Left ventricle myocardium inferior (tissue), 1 donor: ENCODE data around the gene SETD4. TPM values are rescaled to one million over a fixed set of nuclear protein-coding genes. Genes with fewer than 3 reads are reported as not detected.

ENCODE experiments used
- DNase-seq: peaks from one replicate; pipeline ENCODE4 v3.0.0-alpha.2; 2020
- H3K27ac ChIP-seq: fragments of 200-600 bp; replicated peaks from 2 replicates; pipeline ENCODE4 v1.8.0; 2021
- H3K27me3 ChIP-seq: fragments of 200-600 bp; 2 replicates; pipeline ENCODE4 v1.8.0; 2021; ENCODE audit warnings: low read depth
- H3K36me3 ChIP-seq: fragments of 200-600 bp; 2 replicates; pipeline ENCODE4 v1.8.0; 2021
- H3K4me1 ChIP-seq: fragments of 200-600 bp; 2 replicates; pipeline ENCODE4 v1.8.0; 2021
- H3K4me3 ChIP-seq: fragments of 200-600 bp; 2 replicates; pipeline ENCODE4 v1.8.0; 2021; ENCODE audit warnings: mild to moderate bottlenecking, moderate library complexity
- H3K9me3 ChIP-seq: fragments of 200-600 bp; replicated peaks from 2 replicates; pipeline ENCODE4 v1.8.0; 2021
- CTCF ChIP-seq: fragments of 200-600 bp; IDR thresholded peaks from 2 replicates; pipeline ENCODE4 v1.8.0; 2021; ENCODE audit warnings: antibody characterized with exemption, mild to moderate bottlenecking, borderline replicate concordance
- intact Hi-C: fragments of 100-400 bp; cut with micrococcal nuclease; formaldehyde crosslinking; loops from one replicate; pipeline ENCODE4 v1.11.0; 2022
- total RNA-seq: library from RNA; stranded (reverse); fragmentation: NEBNext Ultra II Directional; extraction: Animal tissue kit (Norgen Biotek cat#: 25700); gene quantifications from one replicate; pipeline ENCODE4 v1.2.1, GENCODE V29; 2021
- donor health status: DM: no; HTN: yes; CAD: no; lungs with severe emphysema.

The SETD4 gene
- total RNA-seq, 1 donor from 2014 or later = 10.1 TPM

GRCh38 chr21:36004441-36004840, 55.9 kb downstream of the SETD4 start:
- intact Hi-C loops = no loop called here
- no peak for TF ChIP-seq CTCF
- H3K36me3 ChIP-seq = no peaks in the 10 kb centered on the region
- H3K27ac ChIP-seq = no peak overlapping the region
- H3K27me3 ChIP-seq = peaks cover 35% of the 10 kb centered on the region
- H3K9me3 ChIP-seq = no peaks in the 10 kb centered on the region
- DNase-seq = no peak
- H3K4me1 ChIP-seq = no peaks in the 10 kb centered on the region
- no peak overlapping the region for H3K4me3 ChIP-seq

GRCh38 chr21:36003776-36004175, 56.5 kb downstream of the SETD4 start:
- DNase-seq = no peak

GRCh38 chr21:35996217-35996616, 64.1 kb downstream of the SETD4 start:
- no peak for TF ChIP-seq CTCF
- no peak overlapping the region for H3K27ac ChIP-seq
- peaks cover 57% of the 10 kb centered on the region for H3K27me3 ChIP-seq
- DNase-seq = no peak
- no peaks in the 10 kb centered on the region for H3K9me3 ChIP-seq
- no peak overlapping the region for H3K4me3 ChIP-seq
- no peaks in the 10 kb centered on the region for H3K36me3 ChIP-seq
- intact Hi-C loops = no loop called here
- H3K4me1 ChIP-seq = no peaks in the 10 kb centered on the region

More at GRCh38 chr21:36003776-36004175, 56.5 kb downstream of the SETD4 start:
- Histone ChIP-seq H3K9me3 (no peaks in the 10 kb centered on the region), H3K27ac (no peak overlapping the region), H3K4me3 (no peak overlapping the region), H3K4me1 (no peaks in the 10 kb centered on the region), H3K27me3 (peaks cover 40% of the 10 kb centered on the region), H3K36me3 (no peaks in the 10 kb centered on the region)
- no peak for TF ChIP-seq CTCF
- intact Hi-C loops = no loop called here

- Histone ChIP-seq H3K27me3 (peaks cover 52% of the 10 kb centered on the region), H3K4me1 (no peaks in the 10 kb centered on the region), H3K9me3 (no peaks in the 10 kb centered on the region), H3K4me3 (no peak overlapping the region), H3K36me3 (no peaks in the 10 kb centered on the region), H3K27ac (no peak overlapping the region)
- TF ChIP-seq CTCF = no peak
- intact Hi-C loops = no loop called here
- no peak for DNase-seq
These were observed 64.7 kb downstream of the SETD4 start for GRCh38 chr21:35995522-35996088.

GRCh38 chr21:35994613-35995012, 65.7 kb downstream of the SETD4 start:
- intact Hi-C loops = no loop called here
- peaks cover 53% of the 10 kb centered on the region for H3K27me3 ChIP-seq
- no peaks in the 10 kb centered on the region for H3K36me3 ChIP-seq
- no peak for TF ChIP-seq CTCF
- no peaks in the 10 kb centered on the region for H3K9me3 ChIP-seq
- no peak overlapping the region for H3K4me3 ChIP-seq
- DNase-seq = no peak
- H3K27ac ChIP-seq = no peak overlapping the region
- no peaks in the 10 kb centered on the region for H3K4me1 ChIP-seq
